Ascending aorta (tissue), 2 donors: ENCODE results near the gene ISG20. TPM values are rescaled to one million over a fixed set of nuclear protein-coding genes. Genes with fewer than 3 reads are reported as not detected.

Experiments
- DNase-seq, 2 donors: peaks; one replicate each; pipeline ENCODE4 v3.0.0-alpha.2; 2019; ENCODE audit warnings: low spot score in 2 of 2
- H3K27ac ChIP-seq, 2 donors: fragments of 200-600 bp; sonication (generic); one replicate each; pipeline ENCODE4 v1.5.1; 2016 to 2017; ENCODE audit warnings: mild to moderate bottlenecking in 1 of 2
- H3K27me3 ChIP-seq: fragments of 200-600 bp; sonication (generic); one replicate; pipeline ENCODE4 v1.5.1; 2017
- H3K36me3 ChIP-seq, 2 donors: fragments of 200-600 bp; sonication (generic); one replicate each; pipeline ENCODE4 v1.5.1; 2016
- H3K4me1 ChIP-seq, 2 donors: fragments of 200-600 bp; sonication (generic); one replicate each; pipeline ENCODE4 v1.5.1; 2016 to 2017; ENCODE audit warnings: mild to moderate bottlenecking in 1 of 2
- H3K4me3 ChIP-seq, 2 donors: fragments of 200-600 bp; sonication (generic); one replicate each; pipeline ENCODE4 v1.5.1; 2016 to 2017; ENCODE audit warnings: mild to moderate bottlenecking in 1 of 2
- H3K9me3 ChIP-seq, 2 donors: fragments of 200-600 bp; sonication (generic); one replicate each; pipeline ENCODE4 v1.5.1; 2016
- intact Hi-C: fragments of 100-400 bp; cut with DNase I; formaldehyde crosslinking; loops from one replicate; pipeline ENCODE4 v1.15.1; 2023
- total RNA-seq: library from RNA; depleted of rRNA; stranded (reverse); fragments of >200 nt; gene quantifications from one replicate; pipeline ENCODE4 v1.1.0, GENCODE V29; 2016
- TF ChIP-seq, protein P1 (sequence below), 3 experiments: fragments of 200-600 bp in 2 of 3; fragments of 450-650 bp in 1 of 3; sonication (generic) in 2 of 3; IDR thresholded peaks; one replicate each; pipeline ENCODE4 v1.5.1; 2016 to 2019; ENCODE audit warnings: antibody characterized with exemption in 3 of 3, mild to moderate bottlenecking in 1 of 3, moderate library complexity in 1 of 3

Gene ISG20
- total RNA-seq, 1 donor from 2014 or later = 5.3 TPM

DNA sequence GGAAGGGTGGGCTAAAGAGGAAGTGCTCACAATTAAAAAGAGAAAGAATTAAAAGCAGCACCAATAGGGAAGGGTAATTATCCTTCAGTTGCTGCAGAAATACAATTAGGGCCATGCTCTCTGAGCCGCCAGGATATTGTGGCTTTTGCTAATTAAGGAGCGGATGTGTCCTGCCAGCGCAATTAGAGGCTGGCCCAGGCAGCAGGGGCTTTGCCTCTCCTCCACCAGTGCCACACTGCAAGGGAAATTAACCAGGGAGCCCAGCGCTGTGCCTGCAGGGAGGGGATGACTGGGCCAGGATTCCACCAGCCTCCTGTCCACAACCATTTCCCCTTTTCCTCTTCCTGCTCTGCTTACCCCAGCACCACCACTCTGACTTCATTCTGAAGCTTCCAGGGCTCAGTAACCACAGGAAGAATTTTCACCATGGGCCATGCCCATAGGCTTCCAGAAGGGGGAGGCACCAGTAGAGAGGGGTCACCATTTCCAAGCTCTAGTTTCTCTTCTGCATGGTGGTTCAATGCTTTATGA, 28.1 kb upstream of the ISG20 start:
- TF ChIP-seq, protein P1, sequence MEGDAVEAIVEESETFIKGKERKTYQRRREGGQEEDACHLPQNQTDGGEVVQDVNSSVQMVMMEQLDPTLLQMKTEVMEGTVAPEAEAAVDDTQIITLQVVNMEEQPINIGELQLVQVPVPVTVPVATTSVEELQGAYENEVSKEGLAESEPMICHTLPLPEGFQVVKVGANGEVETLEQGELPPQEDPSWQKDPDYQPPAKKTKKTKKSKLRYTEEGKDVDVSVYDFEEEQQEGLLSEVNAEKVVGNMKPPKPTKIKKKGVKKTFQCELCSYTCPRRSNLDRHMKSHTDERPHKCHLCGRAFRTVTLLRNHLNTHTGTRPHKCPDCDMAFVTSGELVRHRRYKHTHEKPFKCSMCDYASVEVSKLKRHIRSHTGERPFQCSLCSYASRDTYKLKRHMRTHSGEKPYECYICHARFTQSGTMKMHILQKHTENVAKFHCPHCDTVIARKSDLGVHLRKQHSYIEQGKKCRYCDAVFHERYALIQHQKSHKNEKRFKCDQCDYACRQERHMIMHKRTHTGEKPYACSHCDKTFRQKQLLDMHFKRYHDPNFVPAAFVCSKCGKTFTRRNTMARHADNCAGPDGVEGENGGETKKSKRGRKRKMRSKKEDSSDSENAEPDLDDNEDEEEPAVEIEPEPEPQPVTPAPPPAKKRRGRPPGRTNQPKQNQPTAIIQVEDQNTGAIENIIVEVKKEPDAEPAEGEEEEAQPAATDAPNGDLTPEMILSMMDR (IDR thresholded peaks at IDR 0.05) = no peak
- intact Hi-C loops = no loop called here
- H3K27ac ChIP-seq = no peak overlapping the region
- no peaks in the 10 kb centered on the region for H3K9me3 ChIP-seq
- H3K36me3 ChIP-seq = no peaks in the 10 kb centered on the region
- H3K4me3 ChIP-seq = no peak overlapping the region
- H3K27me3 ChIP-seq = peaks cover under 1% of the 10 kb centered on the region
- DNase-seq = no peak
- H3K4me1 ChIP-seq = no peaks in the 10 kb centered on the region

DNA sequence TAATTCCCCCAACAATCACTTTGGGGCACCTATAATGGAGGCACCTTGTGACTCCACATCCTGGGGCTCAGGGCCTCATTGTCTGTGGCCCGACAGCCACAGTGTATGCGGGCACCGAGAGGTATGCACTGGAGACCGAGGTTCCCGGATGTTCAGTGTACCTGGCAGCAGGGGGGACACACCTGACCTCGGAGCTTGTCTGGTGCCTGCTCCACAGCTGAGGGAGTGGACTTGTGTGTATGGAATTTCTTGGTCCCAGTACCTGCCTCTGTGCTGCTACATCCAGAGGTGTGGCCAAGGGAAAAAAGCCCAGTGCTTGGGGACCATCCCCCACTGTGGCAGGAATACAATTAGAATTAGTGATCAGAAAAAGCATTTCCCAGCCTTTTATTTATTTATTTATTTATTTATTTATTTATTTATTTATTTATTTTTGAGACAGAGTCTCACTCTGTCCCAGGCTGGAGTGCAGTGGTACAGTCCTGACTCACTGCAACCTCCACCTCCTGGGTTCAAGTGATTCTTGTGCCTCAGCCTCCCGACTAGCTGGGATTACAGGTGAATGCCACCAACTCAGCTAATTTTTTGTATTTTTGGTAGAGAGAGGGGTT, 26.5 kb upstream of the ISG20 start:
- Histone ChIP-seq H3K27me3 (no peaks in the 10 kb centered on the region), H3K4me3 (no peak overlapping the region), H3K27ac (no peak overlapping the region), H3K36me3 (no peaks in the 10 kb centered on the region), H3K4me1 (no peaks in the 10 kb centered on the region), H3K9me3 (no peaks in the 10 kb centered on the region)
- TF ChIP-seq, protein P1 (IDR thresholded peaks at IDR 0.05) = no peak
- intact Hi-C loops = no loop called here
- no peak for DNase-seq

DNA sequence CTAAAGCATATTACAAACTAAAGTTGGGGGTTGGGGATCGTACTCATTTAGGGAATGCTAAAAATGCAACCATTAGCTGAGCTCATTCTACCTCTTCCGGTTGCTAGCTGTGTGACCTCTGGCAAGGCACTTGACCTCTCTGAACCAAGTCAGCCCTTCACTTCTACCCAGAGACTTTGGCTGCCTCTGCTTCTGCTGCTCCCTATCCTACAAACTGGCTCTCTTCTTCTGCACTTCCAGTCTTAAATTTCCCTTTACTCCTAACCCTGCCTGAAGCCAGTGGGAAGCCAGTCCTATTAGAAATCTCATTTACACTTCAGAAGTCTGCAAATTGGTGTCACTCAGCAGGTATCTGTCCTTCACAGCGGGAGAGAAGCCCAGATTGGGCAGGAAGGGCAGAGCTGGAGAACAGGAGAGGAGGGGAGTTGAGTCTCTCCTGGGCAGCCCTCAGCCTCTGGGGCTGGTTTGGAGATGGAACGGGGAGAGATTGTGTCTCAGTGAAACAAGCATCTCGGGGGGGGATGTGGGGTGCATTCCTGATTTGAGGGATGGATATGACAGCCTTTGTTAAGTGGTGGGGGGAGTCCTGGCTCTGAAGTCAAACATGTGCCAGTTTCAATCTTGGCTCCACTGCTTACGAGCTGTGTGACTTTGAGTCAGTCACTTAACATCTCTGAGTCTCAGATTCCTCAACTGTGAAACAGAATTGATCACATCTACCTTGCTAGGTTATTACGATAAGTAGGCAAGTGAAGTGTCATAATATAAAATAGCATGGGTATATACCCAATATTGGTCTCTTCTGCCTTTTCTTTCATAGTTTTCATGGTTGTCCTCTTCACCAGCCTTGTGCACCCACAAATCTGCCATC, 25.5 kb upstream of the ISG20 start:
- H3K4me1 ChIP-seq = no peaks in the 10 kb centered on the region
- no peaks in the 10 kb centered on the region for H3K36me3 ChIP-seq
- no peak overlapping the region for H3K4me3 ChIP-seq
- DNase-seq = no peak
- no peaks in the 10 kb centered on the region for H3K27me3 ChIP-seq
- intact Hi-C loops = no loop called here
- H3K9me3 ChIP-seq = no peaks in the 10 kb centered on the region
- TF ChIP-seq, protein P1 (IDR thresholded peaks at IDR 0.05) = no peak
- H3K27ac ChIP-seq = no peak overlapping the region

DNA sequence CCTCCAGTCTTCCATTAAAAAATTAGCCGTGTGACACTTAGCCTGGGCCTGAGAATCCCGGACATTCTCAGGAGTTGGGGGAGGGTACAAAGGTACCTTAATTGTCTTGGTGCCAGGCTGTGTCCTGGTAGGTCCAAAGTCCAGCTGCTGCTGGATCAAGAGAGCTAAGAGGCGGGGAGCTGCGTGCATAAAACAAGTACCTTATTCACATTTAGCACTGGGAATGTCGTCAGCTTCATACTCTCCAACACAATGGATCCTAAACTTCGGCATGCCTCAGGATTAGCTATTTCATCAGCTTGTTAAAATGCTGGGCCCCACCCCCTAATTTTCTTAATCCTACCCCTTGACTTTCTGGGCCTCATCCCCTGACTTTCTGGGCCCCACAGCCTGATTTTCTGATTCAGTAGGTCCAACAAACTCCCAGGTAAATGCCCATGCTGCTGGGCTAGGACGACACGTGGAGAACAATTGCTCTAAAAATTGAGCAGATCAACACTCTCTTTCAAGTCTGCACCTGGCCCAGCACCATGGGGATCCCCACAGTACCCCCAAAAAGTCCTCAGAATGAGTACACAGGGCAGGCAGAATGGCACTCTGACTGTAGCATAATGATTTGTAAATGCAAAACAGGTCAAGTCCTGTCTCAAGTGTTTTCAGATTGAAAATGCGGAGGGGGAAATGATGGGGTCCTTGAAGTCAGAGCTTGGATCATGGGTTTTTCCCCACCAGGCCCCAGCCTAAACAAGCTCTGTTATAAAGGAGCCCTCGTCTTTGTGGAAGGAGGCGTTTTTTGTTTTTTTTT, 23.3 kb upstream of the ISG20 start:
- H3K27ac ChIP-seq = no peak overlapping the region
- no peaks in the 10 kb centered on the region for H3K4me1 ChIP-seq
- no peaks in the 10 kb centered on the region for H3K9me3 ChIP-seq
- H3K27me3 ChIP-seq = no peaks in the 10 kb centered on the region
- intact Hi-C loops = no loop called here
- no peak for DNase-seq
- no peak overlapping the region for H3K4me3 ChIP-seq
- TF ChIP-seq, protein P1 (IDR thresholded peaks at IDR 0.05) = no peak
- H3K36me3 ChIP-seq = no peaks in the 10 kb centered on the region

DNA sequence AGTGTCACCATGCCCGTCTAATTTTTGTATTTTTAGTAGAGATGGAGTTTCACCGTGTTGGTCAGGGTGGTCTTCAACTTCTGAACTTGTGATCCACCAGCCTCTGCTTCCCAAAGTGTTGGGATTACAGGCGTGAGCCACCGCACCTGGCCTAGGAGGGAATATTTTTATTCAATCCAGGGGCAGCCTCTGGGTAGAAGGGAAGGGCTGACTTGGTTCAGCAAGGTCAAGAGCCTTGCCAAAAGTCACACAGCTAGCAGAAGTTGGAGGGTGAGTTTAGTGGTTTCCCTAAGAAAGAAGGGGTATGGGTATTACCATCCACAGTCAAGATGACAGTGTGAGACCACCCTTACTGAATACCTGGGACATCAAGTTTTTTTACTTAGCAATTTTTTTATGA, 22.6 kb upstream of the ISG20 start:
- Histone ChIP-seq H3K4me3 (no peak overlapping the region), H3K4me1 (peaks cover 0 to 3% of the 10 kb centered on the region in 2 donors), H3K9me3 (no peaks in the 10 kb centered on the region), H3K27me3 (no peaks in the 10 kb centered on the region), H3K36me3 (no peaks in the 10 kb centered on the region), H3K27ac (no peak overlapping the region)
- DNase-seq = no peak
- TF ChIP-seq, protein P1 (IDR thresholded peaks at IDR 0.05) = no peak
- intact Hi-C loops = no loop called here
